Activated CD8-positive, alpha-beta memory T cell treated with anti-CD3 and anti-CD28 coated beads for 24 hours (primary cell): Measurements from ENCODE around the gene PPP1R16B.

Source experiments
- DNase-seq: peaks from one replicate; pipeline ENCODE4 v3.0.0-alpha.2; 2020

Gene PPP1R16B

GRCh38 chr20:38880952-38881735 lies 75.6 kb downstream of the PPP1R16B start:
- no peak for DNase-seq

GRCh38 chr20:38881806-38882440 lies 76.4 kb downstream of the PPP1R16B start:
- no peak for DNase-seq

GRCh38 chr20:38882600-38882999 lies 77.1 kb downstream of the PPP1R16B start:
- DNase-seq = no peak

- no peak for DNase-seq
Observed at GRCh38 chr20:38883081-38883980, 77.8 kb downstream of the PPP1R16B start.

GRCh38 chr20:38883981-38884733 lies 78.7 kb downstream of the PPP1R16B start:
- DNase-seq = no peak

- no peak for DNase-seq
Observed at GRCh38 chr20:38885357-38885756, 79.9 kb downstream of the PPP1R16B start.

- no peak for DNase-seq
Observed at GRCh38 chr20:38888059-38888831, 82.7 kb downstream of the PPP1R16B start.

- DNase-seq = no peak
Observed at GRCh38 chr20:38889050-38889449, 83.6 kb downstream of the PPP1R16B start.

- no peak for DNase-seq
Observed at GRCh38 chr20:38889792-38890496, 84.4 kb downstream of the PPP1R16B start.

GRCh38 chr20:38890497-38890818 lies 85.0 kb downstream of the PPP1R16B start:
- no peak for DNase-seq

- no peak for DNase-seq
Observed at GRCh38 chr20:38892091-38892981, 86.8 kb downstream of the PPP1R16B start.

GRCh38 chr20:38893056-38893564 lies 87.6 kb downstream of the PPP1R16B start:
- no peak for DNase-seq

- DNase-seq = peak; percentile 93
Observed at GRCh38 chr20:38893565-38894090, 88.1 kb downstream of the PPP1R16B start.

- DNase-seq = no peak
Observed at GRCh38 chr20:38894091-38894847, 88.8 kb downstream of the PPP1R16B start.

- no peak for DNase-seq
Observed at GRCh38 chr20:38895098-38895949, 89.8 kb downstream of the PPP1R16B start.

GRCh38 chr20:38896009-38896594 lies 90.6 kb downstream of the PPP1R16B start:
- no peak for DNase-seq

GRCh38 chr20:38897267-38897666 lies 91.8 kb downstream of the PPP1R16B start:
- DNase-seq = no peak

GRCh38 chr20:38900606-38901005 lies 95.1 kb downstream of the PPP1R16B start:
- DNase-seq = no peak
